ENCODE results near the gene TSPYL6. TPM values are rescaled to one million over a fixed set of nuclear protein-coding genes. Genes with fewer than 3 reads are reported as not detected.
A peak's percentile ranks its signal among the peaks of the same experiment; 100 is the strongest.

The TSPYL6 gene
- total and polyA plus RNA-seq, 2 of the 4 experiments (the other 2 are of a cell fraction), result not detected

- no peak overlapping the region for H3K23ac ChIP-seq (ENCODE audit: low read depth, low read length)
- H3K56ac ChIP-seq (ENCODE audit: extremely low read depth, insufficient read depth, low read length), result no peak overlapping the region
- H3K27me3 ChIP-seq (ENCODE audit: control insufficient read depth, insufficient read depth, low read length), result no peaks in the 10 kb centered on the region; the same call in 1 of the 2 replicates
- H3K9me3 ChIP-seq (ENCODE audit: control insufficient read depth, insufficient read depth, low read length), result no peaks in the 10 kb centered on the region
- H4K8ac ChIP-seq (ENCODE audit: low read depth in 2 of 2, low read length in 2 of 2), result no peak overlapping the region
- CTCF ChIA-PET, result no interaction called here
- no peak overlapping the region for H2BK5ac ChIP-seq (ENCODE audit: low read depth, low read length, poor library complexity, severe bottlenecking)
- no peak for ATAC-seq (ENCODE audit: low read depth)
- H3K9ac ChIP-seq (ENCODE audit: low read depth, low read length), result no peak overlapping the region
- intact Hi-C loops (cut with micrococcal nuclease) (no loop called here), in situ Hi-C loops (cut with MboI; ENCODE audit: low sequenced_read_pairs) (no loop called here), dilution Hi-C loops (cut with HindIII; ENCODE audit: low sequenced_read_pairs, unreplicated experiment) (no loop called here)
- no peak overlapping the region for H4K5ac ChIP-seq (ENCODE audit: low read depth, low read length)
- H3K14ac ChIP-seq (replicated peaks; ENCODE audit: low read depth, low read length), result no peak overlapping the region
- no peaks in the 10 kb centered on the region for H3K79me1 ChIP-seq (ENCODE audit: low read depth in 1 of 2, low read length in 2 of 2)
- no peaks in the 10 kb centered on the region for H3K4me1 ChIP-seq (ENCODE audit: control insufficient read depth, insufficient read depth, low read length)
- H3K4me3 ChIP-seq (ENCODE audit: insufficient read depth, low read depth, low read length), result no peak overlapping the region
- no peaks in the 10 kb centered on the region for H3K36me3 ChIP-seq (ENCODE audit: control insufficient read depth, insufficient read depth, low read length)
- H3K27ac ChIP-seq (ENCODE audit: insufficient read depth, low read length), result no peak overlapping the region
- no peak overlapping the region for H3K18ac ChIP-seq (ENCODE audit: low read depth, low read length)
- H3K4ac ChIP-seq (ENCODE audit: low read depth, low read length), result no peak overlapping the region
- H2AFZ ChIP-seq (replicated peaks; ENCODE audit: low read length, poor library complexity), result no peak overlapping the region
- H2BK20ac ChIP-seq (ENCODE audit: low read depth, low read length), result no peak overlapping the region
- no CpG with 5 or more reads among the region's 1 CpG for WGBS, 2 experiments (ENCODE audit: extremely low coverage in 2 of 2, insufficient read length in 1 of 2)
- BruUV-seq (replicated peaks), result no TSS peak
- H4K91ac ChIP-seq (ENCODE audit: insufficient read depth, low read depth, low read length), result no peak overlapping the region
- no peak overlapping the region for H2BK15ac ChIP-seq (ENCODE audit: low read depth, low read length)
- H2BK120ac ChIP-seq (ENCODE audit: low read depth, low read length), result no peak overlapping the region
- peak; percentile 29 for DNase-seq
- POLR2A ChIA-PET (ENCODE audit: unreplicated experiment), result no interaction called here
- H3K4me2 ChIP-seq (ENCODE audit: low read depth, low read length), result no peak overlapping the region
- H3K9me1 ChIP-seq (ENCODE audit: insufficient read depth, low read length), result no peaks in the 10 kb centered on the region
- TF ChIP-seq MXI1 (IDR thresholded peaks at IDR 0.05; ENCODE audit: borderline replicate concordance, low read depth, low read length) (no peak), SMC3 (IDR thresholded peaks at IDR 0.05; ENCODE audit: low read depth, low read length) (no peak), CEBPB (IDR thresholded peaks at IDR 0.05; ENCODE audit: low read depth, low read length) (no peak), CHD1 (IDR thresholded peaks at IDR 0.05; ENCODE audit: low read depth, low read length) (no peak), ELK1 (IDR thresholded peaks at IDR 0.05; ENCODE audit: borderline replicate concordance, low read depth, low read length) (no peak)
- H4K20me1 ChIP-seq (ENCODE audit: insufficient read depth, low read length), result no peaks in the 10 kb centered on the region
- no peak overlapping the region for H2AK9ac ChIP-seq (replicated peaks; ENCODE audit: low read depth, low read length, poor library complexity)
- no peak overlapping the region for H2AK5ac ChIP-seq (ENCODE audit: low read depth, low read length)
These were observed 8.9 kb downstream of the TSPYL6 start for GRCh38 chr2:54247115-54247514.

Measured in IMR-90 (cell line).